ENCODE data around the gene TRMT1.
"Not testable (repeated sequence)": the region's sequence is repeated elsewhere in the genome, so short reads cannot be mapped to it uniquely, and the experiment has no call there.

DNA sequence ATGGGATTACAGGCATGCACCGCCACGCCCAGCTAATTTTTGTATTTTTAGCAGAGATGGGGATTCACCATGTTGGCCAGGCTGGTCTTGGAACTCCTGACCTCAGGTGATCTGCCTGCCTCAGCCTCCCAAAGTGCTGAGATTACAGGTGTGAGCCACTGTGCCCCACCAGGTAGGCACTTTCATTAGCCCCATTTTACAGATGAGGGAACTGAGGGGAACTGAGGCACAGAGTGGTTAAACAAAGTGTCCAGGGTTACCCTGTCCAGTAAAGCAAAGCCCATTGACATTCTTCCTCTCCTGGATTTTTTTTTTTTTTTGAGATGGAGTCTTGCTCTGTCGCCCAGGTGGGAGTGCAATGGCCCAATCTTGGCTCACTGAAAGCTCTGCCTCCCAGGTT is 49.6 kb upstream of the TRMT1 start:
- TF ChIP-seq, protein P1, sequence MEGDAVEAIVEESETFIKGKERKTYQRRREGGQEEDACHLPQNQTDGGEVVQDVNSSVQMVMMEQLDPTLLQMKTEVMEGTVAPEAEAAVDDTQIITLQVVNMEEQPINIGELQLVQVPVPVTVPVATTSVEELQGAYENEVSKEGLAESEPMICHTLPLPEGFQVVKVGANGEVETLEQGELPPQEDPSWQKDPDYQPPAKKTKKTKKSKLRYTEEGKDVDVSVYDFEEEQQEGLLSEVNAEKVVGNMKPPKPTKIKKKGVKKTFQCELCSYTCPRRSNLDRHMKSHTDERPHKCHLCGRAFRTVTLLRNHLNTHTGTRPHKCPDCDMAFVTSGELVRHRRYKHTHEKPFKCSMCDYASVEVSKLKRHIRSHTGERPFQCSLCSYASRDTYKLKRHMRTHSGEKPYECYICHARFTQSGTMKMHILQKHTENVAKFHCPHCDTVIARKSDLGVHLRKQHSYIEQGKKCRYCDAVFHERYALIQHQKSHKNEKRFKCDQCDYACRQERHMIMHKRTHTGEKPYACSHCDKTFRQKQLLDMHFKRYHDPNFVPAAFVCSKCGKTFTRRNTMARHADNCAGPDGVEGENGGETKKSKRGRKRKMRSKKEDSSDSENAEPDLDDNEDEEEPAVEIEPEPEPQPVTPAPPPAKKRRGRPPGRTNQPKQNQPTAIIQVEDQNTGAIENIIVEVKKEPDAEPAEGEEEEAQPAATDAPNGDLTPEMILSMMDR (IDR thresholded peaks at IDR 0.05): not testable (repeated sequence)
- TF ChIP-seq POLR2AphosphoS5, POLR2A, EP300 (IDR thresholded peaks at IDR 0.05): not testable (repeated sequence)
